HG02610 (cell line): ENCODE measurements around the gene LEF1.

ENCODE experiments used
- ATAC-seq: cut with Tn5 transposase; IDR thresholded peaks from one replicate; pipeline ENCODE4 v1.9.1; 2021; ENCODE audit warnings: mild to moderate bottlenecking, moderate library complexity; ENCODE audit not compliant: unreplicated experiment

LEF1 gene

GRCh38 chr4:108149588-108150380 lies 18.9 kb downstream of the LEF1 start:
- ATAC-seq: no peak

- ATAC-seq: no peak
These were observed 20.4 kb downstream of the LEF1 start for GRCh38 chr4:108148316-108148715.

DNA sequence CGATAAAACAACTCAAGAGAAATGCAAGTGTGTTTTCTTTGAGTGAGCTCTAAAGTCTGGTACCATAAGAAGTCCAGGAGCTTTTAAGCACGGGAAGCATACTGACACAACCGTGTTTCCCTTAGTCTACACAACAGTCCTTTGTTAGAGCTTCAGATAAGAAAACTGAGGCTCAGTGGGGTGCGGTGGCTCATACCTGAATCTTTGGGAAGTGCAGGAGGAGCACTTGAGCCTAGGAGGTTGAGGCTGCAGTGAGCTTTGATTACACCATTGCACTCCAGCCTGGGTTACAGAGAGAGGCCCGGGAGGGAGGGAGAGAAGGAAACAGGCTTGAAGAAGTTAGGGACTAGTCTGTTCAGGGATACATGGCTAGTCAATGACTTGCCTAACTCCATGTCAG lies 21.9 kb downstream of the LEF1 start:
- ATAC-seq: no peak

DNA sequence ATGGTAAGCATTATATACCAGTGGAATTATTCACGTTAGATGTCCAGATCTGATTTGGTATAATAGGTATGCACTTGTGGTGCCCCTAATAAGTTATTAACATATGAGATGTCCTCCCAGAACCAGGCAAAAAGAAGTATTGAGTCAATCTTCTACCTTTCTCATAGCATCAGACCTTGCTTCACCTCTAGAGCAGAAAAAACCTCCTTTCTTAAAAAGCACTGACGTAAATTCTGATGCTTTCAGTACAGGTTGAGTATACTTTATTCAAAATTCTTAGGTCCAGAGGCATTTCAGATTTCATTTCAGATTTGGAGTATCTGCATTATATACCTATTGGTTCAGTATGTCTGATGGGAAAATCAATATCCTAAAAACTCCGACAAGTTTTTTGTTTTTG lies 22.4 kb downstream of the LEF1 start:
- ATAC-seq: no peak

DNA sequence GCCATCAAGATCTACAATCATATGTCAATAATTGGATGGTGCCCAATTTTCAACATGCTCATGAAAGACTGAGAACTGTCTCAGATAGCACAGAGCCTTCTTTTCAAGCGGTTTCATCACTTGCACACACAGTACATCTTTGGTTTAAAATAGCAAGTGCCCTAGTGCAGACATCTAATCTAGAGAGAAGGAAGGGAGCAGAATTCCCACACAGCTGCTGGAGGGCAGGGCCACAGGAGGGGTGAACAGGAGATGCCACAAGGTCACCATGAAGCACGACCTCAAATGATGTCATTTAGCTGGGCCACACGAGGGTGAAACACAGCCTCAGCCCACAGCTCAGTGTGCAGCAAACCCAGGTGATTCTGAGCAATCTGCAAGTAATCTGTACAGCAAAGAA lies 24.3 kb downstream of the LEF1 start:
- no peak for ATAC-seq

DNA sequence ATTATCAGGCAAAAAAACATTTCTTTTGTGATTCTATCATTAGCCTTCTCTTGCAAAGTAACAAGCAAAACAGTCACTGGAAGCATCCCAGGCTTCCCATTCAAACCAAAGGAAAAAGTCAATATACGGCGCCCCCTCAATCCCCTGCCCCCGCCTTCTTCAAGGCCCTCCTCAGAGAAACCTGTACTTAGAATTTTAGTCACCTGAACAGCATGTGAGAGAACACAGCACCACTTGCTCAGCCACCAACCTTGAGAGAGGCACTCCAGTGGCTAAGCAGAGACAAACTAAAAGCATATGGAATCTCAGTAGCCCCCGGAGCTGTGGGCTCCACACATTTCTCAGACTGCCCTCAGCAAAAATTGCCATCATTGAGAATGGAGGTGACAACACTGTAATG lies 25.2 kb downstream of the LEF1 start:
- no peak for ATAC-seq

DNA sequence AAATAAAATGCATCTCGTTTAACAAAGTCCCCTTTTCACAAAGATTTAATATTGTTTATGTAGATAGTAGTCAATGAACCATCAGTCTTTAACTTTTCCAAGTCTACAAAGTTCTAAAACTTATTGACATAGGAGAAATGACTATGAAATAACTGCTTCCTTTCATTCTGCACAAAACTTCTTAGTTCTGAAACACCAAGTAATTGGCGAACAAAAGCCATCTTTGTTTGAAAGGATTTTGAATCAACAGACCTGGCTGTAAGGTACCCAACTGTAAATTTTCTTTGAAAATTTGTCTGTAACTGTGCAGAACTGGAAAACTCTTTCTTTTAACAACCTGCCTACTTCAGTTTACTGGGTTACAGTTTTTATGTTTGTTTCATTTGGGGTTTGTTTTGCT lies 25.9 kb downstream of the LEF1 start:
- ATAC-seq: no peak

- ATAC-seq: no peak
These were observed 27.4 kb downstream of the LEF1 start for GRCh38 chr4:108141213-108141950.

DNA sequence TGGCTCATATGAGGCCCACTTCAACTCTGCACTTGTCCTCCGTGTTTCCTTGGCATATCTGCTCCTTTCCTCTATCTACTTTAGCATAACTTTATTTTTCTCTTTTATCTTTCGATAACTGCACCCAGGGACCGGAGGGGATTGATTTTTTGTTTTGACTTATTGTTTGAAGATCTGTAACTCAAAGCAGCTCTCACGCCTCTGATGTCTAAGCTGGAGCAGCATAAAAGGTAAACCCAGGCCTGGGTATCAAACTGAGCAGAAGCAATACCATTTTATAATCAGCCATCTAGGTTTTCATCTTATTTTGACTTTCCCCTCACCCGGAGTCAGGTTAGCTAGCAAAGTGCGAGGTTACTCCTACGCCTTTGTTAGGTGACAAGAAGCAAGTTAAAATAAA lies 28.4 kb downstream of the LEF1 start:
- ATAC-seq: no peak

- ATAC-seq: peak; percentile 58
These were observed 29.6 kb downstream of the LEF1 start for GRCh38 chr4:108139089-108139488.

DNA sequence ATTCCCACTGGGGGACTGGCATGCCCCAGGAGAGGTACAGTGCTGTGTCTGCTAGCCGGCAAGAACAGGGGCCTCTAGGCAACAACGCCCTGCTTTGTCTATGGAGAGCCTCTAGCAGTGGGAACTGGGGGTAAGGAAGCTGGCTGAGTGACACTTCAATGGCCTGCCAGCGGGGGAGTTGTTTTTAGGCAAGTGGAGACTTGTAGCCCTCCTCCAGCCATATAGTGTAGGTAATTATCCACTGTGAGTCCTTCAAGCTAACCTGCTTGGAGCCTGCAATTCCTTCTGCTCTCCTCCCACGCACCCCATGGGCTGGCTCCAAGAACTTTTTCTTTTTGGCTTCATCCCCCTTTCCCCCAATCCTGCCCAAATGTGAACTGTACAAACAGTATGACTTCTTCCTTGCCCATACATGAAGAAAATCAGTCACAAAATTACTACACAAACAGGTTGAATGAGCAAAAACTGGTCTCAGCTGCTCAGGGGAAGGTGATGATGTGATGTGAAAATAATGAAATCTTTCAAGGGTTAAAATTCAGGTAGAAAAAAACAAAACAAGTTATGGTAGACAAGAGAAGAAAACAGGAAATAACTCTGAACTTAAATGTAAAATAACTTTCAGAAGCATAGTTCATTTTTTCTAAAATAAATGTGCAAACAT lies 33.1 kb downstream of the LEF1 start:
- peak; percentile 40 for ATAC-seq

DNA sequence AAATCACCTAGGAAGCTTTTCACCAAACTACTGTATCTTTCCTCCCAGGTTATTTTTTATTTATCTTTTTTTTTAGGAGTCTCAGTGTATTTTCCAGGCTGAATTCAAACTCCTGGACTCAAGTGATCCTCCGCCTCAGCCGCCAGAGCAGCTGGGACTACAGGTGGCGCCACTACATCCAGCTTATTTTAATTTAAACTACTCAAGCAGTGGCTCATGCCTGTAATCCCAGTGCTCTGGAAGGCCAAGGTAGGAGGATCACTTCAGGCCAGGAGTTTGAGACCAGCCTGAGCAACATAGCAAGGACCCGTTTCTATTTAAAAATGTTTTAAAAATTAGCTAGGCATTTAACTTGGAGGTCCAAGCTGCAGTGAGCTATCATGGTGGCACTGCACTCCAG lies 37.8 kb downstream of the LEF1 start:
- ATAC-seq: no peak

GRCh38 chr4:108129196-108129595 lies 39.5 kb downstream of the LEF1 start:
- ATAC-seq: no peak

GRCh38 chr4:108126806-108127205 lies 41.9 kb downstream of the LEF1 start:
- ATAC-seq: no peak

GRCh38 chr4:108120789-108121188 lies 47.9 kb downstream of the LEF1 start:
- no peak for ATAC-seq

DNA sequence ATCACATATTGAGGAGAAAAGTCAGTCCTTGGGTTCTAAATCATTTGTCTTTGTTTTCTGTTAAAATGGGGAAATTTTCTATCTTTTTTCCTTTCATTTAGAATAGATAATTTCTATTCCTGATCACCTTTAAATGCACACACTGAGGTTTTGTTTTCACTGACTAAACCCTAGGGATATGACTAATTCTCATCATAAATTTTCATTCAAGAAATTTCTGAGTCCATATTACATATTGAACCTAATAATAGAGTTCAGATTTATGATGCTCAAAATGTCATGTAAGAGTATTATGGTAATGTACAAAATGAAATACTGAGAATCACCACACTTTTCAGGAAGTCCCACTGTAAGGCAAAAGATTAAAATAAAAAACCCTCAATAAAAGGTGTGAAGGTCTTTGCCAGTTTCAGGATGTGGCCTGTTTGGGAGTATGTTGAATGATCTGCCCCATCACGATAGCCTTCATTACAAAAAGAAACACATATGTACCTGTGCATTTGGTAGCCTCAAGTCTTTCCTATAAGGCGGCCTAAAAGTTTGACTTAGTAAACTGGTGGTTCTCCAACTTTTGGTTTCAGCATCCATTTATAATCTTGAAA lies 49.4 kb downstream of the LEF1 start:
- peak; percentile 31 for ATAC-seq

- peak; percentile 87 for ATAC-seq
These were observed 50.2 kb downstream of the LEF1 start for GRCh38 chr4:108118505-108118904.

DNA sequence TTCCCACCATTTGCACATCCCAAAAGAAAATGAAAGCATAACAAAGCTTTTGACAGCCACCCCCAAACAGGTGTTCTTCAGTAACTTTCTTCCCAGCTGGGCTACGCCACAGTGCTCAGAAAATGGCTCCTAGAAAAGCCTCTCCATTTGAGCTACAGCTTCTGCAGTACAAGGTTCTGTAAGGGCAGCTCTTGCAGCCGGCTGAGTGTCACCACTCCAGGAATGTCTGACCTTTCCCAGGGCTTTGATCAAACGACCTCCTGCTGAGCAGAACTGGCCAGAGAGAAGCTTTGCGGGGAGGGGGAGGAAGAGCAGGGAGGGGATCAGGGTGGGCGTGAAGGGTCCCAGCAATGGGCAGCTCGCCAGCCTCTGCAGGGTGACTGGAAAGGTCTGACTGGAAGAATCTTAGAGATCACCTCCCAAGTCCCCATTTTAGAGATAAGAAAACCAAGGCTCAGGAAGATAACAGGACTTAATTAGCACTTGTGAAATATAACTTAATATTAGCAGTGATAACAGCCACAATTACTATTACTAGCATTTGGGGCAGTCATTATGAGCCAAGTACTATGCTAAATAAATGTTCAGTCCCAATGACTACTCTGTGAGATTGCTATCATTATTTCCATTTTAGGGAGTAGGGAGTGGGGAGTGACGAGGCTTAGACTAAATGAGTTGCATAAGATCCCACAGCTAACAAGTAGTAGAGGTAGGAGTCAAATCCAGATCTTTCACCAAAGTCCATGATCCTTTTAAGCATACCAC lies 51.1 kb downstream of the LEF1 start:
- ATAC-seq: no peak

- no peak for ATAC-seq
These were observed 52.1 kb downstream of the LEF1 start for GRCh38 chr4:108116423-108117168.

DNA sequence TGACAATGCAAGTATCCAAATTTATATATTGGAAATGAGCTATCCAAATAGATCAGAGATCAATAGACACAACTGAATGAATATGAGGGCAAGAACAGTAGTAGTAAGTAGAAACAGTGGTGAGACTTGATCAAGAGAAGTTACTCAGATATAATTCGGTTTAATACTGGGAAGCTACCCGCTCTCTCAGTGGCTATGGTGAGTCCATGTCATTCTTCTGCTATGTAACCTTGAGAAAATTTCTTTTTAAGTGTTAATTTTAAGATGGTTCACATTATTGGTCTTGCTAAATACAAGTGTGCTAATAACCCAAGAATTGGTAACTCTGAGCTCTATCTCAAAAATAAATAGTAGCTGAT lies 53.6 kb downstream of the LEF1 start:
- ATAC-seq: no peak
